CD4-positive, alpha-beta T cell treated with Interleukin-6 at 100 ng/mL for 8 hours (primary cell): ENCODE measurements around the gene ACSS2.
"Not testable (repeated sequence)": the region's sequence is repeated elsewhere in the genome, so short reads cannot be mapped to it uniquely, and the experiment has no call there.

Experiments
- DNase-seq: peaks from one replicate; pipeline ENCODE4 v3.0.0-alpha.2; 2020; ENCODE audit warnings: mixed read lengths, low spot score

The ACSS2 gene

DNA sequence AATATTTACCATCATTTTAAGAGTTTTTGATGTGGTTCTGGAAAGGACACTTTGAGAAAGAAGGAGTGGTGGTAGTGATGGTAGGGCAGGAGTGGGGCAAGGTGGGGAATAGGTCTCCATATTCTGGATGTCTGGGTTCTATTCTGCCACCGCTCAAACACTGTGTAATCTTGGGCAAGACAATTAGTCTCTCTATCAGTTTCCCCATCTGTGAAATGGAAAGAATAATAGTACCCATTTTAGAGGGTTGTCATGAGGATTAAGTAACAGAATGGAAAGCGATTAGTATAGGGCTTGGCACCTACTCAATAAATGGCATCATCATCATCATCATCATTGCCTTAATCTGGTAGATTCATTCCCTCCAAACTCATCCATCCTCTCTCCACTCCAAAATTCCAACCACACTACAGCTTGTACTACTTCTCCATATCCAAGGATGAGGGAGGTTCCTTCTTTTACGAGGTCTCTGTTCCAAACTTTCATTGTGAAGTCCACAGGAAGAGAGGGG, 2.8 kb upstream of the ACSS2 start:
- no peak for DNase-seq

- peak; percentile 54 for DNase-seq
Measured at GRCh38 chr20:34874094-34874654, 2.2 kb upstream of the ACSS2 start.

- DNase-seq, result no peak
Measured at GRCh38 chr20:34875642-34876405, 588 bp upstream of the ACSS2 start.

- DNase-seq, result no peak
Measured at GRCh38 chr20:34880215-34880850, 3.9 kb downstream of the ACSS2 start.

- DNase-seq, result not testable (repeated sequence)
Measured at GRCh38 chr20:34880971-34881370, 4.6 kb downstream of the ACSS2 start.

GRCh38 chr20:34881689-34882088, 5.3 kb downstream of the ACSS2 start:
- DNase-seq, result no peak

DNA sequence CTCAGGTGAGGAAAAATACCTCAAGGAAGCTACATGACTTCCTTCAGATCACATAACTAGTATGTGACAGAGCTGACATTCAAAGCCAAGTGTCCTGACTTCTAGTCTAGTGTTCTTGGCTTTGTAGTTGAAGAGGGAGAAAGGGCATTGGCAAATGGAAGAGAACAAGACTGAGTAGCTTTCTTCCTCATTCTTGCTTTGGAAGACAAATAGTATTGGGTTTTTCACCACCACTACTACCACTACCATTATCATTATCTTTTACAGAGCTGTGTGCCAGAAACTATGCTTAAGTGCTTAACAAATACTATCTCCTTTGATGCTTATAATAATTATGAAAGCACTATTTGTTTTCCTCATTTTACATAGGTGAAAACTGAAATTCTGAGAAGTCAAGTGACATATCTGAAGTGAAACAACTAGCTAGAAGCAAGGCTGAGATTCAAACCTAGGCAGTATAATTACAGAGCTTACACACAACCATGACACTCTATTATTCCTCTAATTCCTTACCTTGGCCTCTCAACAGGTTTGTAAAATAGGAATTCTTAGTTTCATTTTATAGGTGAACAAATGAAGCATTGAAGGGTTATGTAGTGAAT, 6.8 kb downstream of the ACSS2 start:
- DNase-seq, result no peak

DNA sequence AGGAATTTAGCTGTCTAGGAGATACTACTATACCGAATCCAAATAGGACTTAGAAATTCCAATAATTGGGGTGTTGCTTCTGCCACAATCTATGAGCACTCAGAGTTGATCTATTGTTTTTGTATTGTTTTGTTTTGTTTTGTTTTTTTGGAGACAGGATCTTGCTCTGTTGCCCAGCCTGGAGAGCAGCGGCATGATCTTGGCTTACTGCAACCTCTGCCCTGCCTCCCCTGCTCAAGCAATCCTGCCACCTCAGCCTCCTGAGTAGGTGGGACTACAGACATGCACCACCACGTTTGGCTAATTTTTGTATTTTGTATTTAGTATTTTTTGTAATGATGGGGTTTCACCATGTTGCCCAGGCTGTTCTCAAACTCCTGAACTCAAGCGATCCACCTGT, 7.4 kb downstream of the ACSS2 start:
- no peak for DNase-seq

- DNase-seq, result no peak
Measured at GRCh38 chr20:34884260-34884659, 7.8 kb downstream of the ACSS2 start.

GRCh38 chr20:34886122-34886521, 9.7 kb downstream of the ACSS2 start:
- no peak for DNase-seq

DNA sequence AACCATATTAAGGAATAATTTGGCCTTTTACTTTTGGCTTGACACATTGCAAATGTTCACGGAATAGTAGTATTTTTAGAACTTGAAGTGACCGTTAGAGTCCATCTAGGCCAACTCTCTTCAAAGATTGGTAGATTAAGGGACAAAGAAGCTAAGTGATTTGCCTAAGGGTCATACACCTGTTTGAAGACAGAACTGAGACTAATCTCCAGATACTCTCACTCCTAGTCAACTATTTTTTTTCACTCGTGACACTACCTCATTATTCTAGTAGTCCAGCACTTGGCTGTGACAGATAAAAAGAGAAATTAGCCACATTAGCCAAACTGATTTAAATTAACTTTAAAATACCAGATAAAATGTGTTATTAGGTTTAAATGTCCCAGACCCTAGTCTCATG, 10.6 kb downstream of the ACSS2 start:
- no peak for DNase-seq

DNA sequence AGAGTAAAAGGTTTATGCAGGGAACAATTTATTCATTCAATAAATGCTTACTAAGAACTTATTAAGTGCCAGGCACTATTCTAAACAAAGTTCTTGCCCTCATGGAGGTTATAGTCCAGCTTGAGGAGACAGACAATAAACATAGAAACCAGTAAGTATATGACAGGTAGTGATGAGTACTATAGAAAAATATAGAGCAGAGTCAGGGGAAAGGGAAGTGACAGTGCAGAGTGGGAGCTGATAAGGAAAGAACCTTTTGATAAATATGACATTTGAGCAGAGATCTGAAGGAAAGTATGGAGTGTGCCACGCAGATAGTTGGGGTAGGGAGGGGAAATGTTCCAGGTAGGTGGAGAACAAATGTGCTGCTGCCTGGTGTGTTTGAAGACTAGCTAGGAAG, 12.1 kb downstream of the ACSS2 start:
- DNase-seq, result no peak

DNA sequence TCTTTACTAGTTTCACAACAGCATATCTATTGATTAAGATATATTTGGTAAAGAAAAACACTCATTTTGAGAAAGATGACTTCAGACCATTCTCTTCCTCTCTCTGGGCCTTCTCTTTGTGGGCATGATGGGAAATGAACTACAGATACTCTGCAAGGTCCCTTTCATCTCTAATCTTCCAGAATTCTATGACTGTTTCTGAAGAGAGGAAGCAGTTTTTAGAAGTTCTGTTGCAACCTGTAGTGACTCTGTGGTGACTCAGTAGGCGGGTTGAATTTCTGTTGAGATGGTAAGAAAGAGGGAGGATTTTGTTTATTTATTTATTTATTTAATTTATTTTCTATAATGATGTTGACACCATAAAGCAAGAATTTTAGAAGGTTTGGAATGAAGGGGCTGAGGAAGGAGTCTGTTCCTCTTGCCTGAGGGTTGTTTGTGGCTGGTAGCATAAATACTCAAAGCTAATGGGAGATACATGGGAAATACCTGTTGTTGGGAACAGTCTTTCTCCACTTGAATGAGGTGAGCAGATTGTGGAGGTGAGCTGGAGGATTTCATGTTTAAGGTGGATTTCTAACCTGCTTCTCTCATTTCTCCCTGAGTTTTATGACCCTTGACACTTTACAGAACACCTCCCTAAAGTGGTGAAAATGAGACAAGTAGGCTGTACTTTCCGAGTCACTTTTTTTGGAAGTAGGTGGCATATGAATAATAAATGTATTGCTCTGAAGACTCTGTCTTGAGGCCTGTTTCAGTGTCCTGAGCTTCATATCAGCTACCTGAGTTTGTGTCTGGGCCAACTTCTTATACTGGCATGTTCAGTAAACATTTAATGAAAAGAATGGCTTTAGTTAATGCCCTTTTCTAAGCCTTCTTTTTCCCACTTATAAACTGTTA, 15.0 kb downstream of the ACSS2 start:
- DNase-seq, result peak; percentile 39

DNA sequence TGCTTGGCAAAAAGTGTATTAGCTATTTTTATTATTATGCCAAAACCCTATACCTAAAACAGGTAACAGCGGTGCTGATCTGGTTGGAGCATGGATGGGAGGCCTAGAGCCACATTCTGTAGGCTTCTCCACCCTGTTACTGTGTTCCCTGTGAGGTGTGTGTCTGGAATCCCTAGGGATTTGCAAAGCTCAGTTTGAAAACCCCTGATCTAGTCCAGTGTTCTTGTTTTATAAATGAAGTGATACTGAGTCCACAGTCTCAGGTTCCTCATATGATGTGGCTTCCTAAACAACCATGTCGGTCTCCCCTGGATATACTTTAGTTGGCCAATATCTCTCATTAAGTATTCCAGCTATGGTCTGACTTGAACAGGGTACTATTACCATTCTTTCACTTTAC, 16.3 kb downstream of the ACSS2 start:
- no peak for DNase-seq

GRCh38 chr20:34894723-34895122, 18.3 kb downstream of the ACSS2 start:
- DNase-seq, result no peak

- no peak for DNase-seq
Measured at GRCh38 chr20:34895465-34895864, 19.1 kb downstream of the ACSS2 start.

DNA sequence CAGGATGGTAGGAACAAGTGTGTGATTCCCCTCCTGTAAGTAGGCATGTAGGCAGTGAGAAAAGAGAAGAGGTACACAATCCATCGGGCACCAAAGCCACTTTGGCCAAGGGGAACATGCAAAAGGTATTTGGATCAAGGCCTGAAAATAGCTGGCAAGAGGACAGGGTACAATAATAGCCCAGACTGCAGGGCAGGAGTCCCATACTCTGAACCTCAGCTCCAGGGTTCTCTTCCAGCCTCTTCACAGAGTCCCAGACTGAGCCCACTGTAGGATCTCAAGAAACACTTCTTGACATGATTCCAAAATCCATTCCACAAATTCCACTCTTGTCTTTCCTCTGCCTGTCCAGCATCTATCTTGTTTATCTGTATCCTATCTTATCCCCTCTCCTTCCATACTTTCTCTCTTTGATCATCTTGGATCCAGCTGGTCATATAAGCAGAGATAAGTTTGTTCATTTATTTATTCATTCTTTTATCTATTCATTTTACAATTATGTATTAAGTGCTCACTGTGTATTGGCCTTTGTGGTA, 19.7 kb downstream of the ACSS2 start:
- DNase-seq, result no peak

GRCh38 chr20:34898129-34898528, 21.7 kb downstream of the ACSS2 start:
- DNase-seq, result not testable (repeated sequence)

DNA sequence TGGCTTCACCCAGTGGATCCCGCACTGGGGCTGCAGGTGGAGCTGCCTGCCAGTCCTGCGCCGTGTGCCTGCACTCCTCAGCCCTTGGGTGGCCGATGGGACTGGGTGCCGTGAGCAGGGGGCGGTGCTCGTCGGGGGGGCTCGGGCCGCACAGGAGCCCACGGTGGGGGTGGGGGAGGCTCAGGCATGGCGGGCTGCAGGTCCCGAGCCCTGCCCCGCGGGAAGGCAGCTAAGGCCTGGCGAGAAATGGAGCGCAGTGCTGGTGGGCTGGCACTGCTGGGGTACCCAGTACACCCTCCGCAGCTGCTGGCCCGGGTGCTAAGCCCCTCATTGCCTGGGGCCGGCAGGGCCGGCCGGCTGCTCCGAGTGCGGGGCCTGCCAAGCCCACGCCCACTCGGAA, 22.3 kb downstream of the ACSS2 start:
- not testable (repeated sequence) for DNase-seq

DNA sequence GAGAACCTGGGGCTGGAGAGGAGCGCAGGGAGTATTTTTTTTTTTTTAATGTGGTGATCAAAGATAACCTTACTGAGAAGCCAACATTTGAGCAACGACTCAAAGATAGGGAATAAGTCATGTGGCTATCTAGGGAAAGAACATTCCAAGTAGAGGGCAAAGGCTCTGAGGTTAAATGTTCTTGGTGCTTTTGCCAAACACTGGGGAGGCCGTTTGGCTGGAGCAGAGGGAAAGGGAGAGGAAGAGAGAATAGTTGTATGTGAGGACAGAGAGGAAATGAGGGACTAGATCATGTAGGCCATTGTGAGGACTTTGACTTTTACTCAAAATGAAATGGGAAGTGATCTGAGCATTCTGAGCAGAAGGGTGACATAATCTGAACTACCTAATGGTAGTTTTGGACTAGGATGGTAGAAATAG, 27.8 kb downstream of the ACSS2 start:
- no peak for DNase-seq
